Measurements from ENCODE around the gene EML1.

EML1 gene

GRCh38 chr14:99871771-99872170 is 78.6 kb downstream of the EML1 start:
- Histone ChIP-seq H3K36me3 (no peaks in the 10 kb centered on the region), H3K27me3 (peaks cover 75% of the 10 kb centered on the region), H3K4me1 (ENCODE audit: control insufficient read depth in 1 of 2, insufficient read depth in 1 of 2, low read depth in 1 of 2, low read length in 1 of 2) (no peaks in the 10 kb centered on the region), H3K4me3 (ENCODE audit: low read depth in 1 of 2, low read length in 1 of 2) (no peak overlapping the region), H3K27ac (no peak overlapping the region), H3K9me3 (no peaks in the 10 kb centered on the region)
- TF ChIP-seq, protein P1, sequence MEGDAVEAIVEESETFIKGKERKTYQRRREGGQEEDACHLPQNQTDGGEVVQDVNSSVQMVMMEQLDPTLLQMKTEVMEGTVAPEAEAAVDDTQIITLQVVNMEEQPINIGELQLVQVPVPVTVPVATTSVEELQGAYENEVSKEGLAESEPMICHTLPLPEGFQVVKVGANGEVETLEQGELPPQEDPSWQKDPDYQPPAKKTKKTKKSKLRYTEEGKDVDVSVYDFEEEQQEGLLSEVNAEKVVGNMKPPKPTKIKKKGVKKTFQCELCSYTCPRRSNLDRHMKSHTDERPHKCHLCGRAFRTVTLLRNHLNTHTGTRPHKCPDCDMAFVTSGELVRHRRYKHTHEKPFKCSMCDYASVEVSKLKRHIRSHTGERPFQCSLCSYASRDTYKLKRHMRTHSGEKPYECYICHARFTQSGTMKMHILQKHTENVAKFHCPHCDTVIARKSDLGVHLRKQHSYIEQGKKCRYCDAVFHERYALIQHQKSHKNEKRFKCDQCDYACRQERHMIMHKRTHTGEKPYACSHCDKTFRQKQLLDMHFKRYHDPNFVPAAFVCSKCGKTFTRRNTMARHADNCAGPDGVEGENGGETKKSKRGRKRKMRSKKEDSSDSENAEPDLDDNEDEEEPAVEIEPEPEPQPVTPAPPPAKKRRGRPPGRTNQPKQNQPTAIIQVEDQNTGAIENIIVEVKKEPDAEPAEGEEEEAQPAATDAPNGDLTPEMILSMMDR (IDR thresholded peaks at IDR 0.05): no peak

DNA sequence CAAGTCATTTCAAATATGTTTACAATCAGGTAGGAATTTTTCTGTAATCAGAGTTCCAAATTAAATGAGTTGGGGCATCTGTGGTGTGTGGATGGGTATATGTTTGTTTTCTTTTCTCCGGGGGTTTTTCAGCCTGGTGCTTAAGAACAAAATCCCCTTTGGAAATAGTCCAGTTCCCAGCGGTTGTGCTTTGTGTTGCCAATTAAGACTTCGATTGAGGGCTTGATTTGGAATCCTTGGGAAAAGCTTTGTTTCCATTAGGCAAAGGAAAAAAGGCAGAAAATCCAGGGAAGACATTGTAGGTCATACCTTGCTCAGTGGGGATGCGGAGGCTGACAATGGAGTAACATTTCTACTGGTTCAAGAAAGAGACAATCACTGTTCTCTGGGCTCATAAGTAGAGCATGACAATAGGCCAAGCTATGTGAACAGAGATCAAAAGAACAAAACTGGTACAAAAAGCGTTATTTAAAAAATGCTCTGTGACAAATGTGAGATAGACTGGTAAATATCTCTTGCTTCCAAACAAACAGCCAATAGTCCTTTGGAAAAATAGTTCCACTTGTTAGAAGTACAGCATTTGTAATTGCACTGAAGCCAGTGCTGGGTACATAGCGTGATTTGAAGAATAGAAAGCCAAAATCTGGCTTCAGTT is 79.7 kb downstream of the EML1 start:
- Histone ChIP-seq H3K27ac (no peak overlapping the region), H3K4me3 (ENCODE audit: low read depth in 1 of 2, low read length in 1 of 2) (no peak overlapping the region), H3K4me1 (ENCODE audit: control insufficient read depth in 1 of 2, insufficient read depth in 1 of 2, low read depth in 1 of 2, low read length in 1 of 2) (no peaks in the 10 kb centered on the region), H3K36me3 (no peaks in the 10 kb centered on the region), H3K9me3 (no peaks in the 10 kb centered on the region), H3K27me3 (peaks cover 74% of the 10 kb centered on the region)
- TF ChIP-seq, protein P1 (IDR thresholded peaks at IDR 0.05): no peak

DNA sequence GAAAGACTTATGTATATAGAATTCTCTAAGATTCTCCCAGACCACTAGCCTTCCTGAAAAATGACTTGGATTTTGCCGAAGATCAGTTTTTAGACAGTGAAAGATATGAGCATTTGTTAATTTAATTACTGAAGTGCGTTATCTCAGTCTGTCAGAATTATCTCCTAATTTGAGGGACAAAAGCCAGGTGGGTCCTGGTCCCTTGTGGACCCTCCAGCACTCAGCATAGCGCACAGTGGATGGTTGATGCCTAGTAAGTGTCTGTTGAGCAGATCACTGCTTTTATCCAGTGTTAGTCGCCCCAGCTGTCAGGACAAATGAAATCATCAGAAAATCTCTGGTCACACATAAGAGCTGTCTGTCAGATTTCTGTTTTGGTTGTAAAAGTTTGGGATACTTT is 80.4 kb downstream of the EML1 start:
- H3K4me1 ChIP-seq (ENCODE audit: control insufficient read depth in 1 of 2, insufficient read depth in 1 of 2, low read depth in 1 of 2, low read length in 1 of 2): no peaks in the 10 kb centered on the region
- H3K9me3 ChIP-seq: no peaks in the 10 kb centered on the region
- H3K4me3 ChIP-seq (ENCODE audit: low read depth in 1 of 2, low read length in 1 of 2): no peak overlapping the region
- TF ChIP-seq, protein P1 (IDR thresholded peaks at IDR 0.05): no peak
- H3K27ac ChIP-seq: no peak overlapping the region
- H3K36me3 ChIP-seq: no peaks in the 10 kb centered on the region
- peaks cover 71% of the 10 kb centered on the region for H3K27me3 ChIP-seq

DNA sequence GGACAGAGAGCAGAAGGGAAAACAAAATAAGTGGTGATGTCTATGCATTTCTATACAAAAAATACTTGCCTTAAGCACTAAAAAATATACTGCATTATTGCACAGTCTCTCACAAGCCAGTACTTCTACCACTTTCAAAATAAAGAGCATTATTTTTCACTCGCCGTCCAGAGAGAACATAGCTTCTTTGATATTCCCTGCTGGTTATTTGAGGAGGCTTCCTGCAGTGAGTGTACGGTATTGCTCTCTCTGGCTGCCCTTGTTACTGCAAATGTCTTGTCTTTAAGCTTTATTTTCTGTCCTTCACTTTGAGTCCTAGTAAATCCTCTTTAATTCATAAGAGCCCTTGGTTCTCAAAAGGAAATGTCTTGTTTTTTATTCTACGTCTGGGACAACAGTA is 81.1 kb downstream of the EML1 start:
- no peaks in the 10 kb centered on the region for H3K9me3 ChIP-seq
- TF ChIP-seq, protein P1 (IDR thresholded peaks at IDR 0.05): no peak
- no peaks in the 10 kb centered on the region for H3K36me3 ChIP-seq
- no peaks in the 10 kb centered on the region for H3K4me1 ChIP-seq (ENCODE audit: control insufficient read depth in 1 of 2, insufficient read depth in 1 of 2, low read depth in 1 of 2, low read length in 1 of 2)
- no peak overlapping the region for H3K27ac ChIP-seq
- H3K4me3 ChIP-seq (ENCODE audit: low read depth in 1 of 2, low read length in 1 of 2): no peak overlapping the region
- peaks cover 74% of the 10 kb centered on the region for H3K27me3 ChIP-seq

DNA sequence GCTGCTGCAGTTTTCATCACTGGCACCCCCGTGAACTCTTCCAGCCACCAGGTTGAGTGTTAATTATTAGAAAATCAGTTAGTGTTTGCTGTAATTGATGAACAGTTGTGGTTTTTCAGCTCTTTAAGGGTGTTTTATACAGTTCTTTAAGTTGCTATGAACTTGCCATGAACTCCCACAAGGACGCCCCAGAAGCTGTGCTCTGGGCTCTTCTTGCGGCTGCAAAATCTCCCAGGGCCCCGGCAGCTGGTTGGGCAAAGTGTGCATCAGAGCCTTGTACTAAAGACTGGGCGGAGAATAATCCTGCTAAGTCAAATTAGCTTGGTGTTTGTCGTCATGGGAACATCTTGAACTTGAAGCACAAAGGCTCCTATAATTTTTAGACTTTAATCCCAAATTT is 82.2 kb downstream of the EML1 start:
- TF ChIP-seq, protein P1 (IDR thresholded peaks at IDR 0.05): no peak
- Histone ChIP-seq H3K4me1 (ENCODE audit: control insufficient read depth in 1 of 2, insufficient read depth in 1 of 2, low read depth in 1 of 2, low read length in 1 of 2) (no peaks in the 10 kb centered on the region), H3K27me3 (peaks cover 76% of the 10 kb centered on the region), H3K9me3 (no peaks in the 10 kb centered on the region), H3K4me3 (ENCODE audit: low read depth in 1 of 2, low read length in 1 of 2) (no peak overlapping the region), H3K36me3 (no peaks in the 10 kb centered on the region), H3K27ac (no peak overlapping the region)

All from neutrophil (primary cell).